Testis (tissue), 2 donors: ENCODE data around the gene DMGDH.

Experiments used
- CTCF ChIP-seq, 3 experiments: fragments of 450-650 bp in 2 of 3; fragments of 200-600 bp in 1 of 3; sonication (generic) in 1 of 3; IDR thresholded peaks; one replicate each; pipeline ENCODE4 v1.5.1; 2016 to 2019; ENCODE audit warnings: antibody characterized with exemption in 3 of 3, mild to moderate bottlenecking in 2 of 3, moderate library complexity in 1 of 3
- POLR2A ChIP-seq: fragments of 450-650 bp; IDR thresholded peaks from one replicate; pipeline ENCODE4 v1.6.1; 2017; ENCODE audit warnings: antibody characterized with exemption, mild to moderate bottlenecking, moderate library complexity

- no peak for TF ChIP-seq CTCF (IDR thresholded peaks at IDR 0.05)
- no peak for TF ChIP-seq POLR2A
These were observed 38.0 kb downstream of the DMGDH start for GRCh38 chr5:79031485-79031867.
